Neural progenitor cell (in vitro differentiated cells): Measurements from ENCODE around the gene TMEM221. TPM values are rescaled to one million over a fixed set of nuclear protein-coding genes. Genes with fewer than 3 reads are reported as not detected.

Experiments used
- DNase-seq: peaks from one replicate; pipeline ENCODE4 v3.0.0-alpha.2; 2016; ENCODE audit warnings: low spot score
- H2AFZ ChIP-seq: fragments of 200-600 bp; sonication (generic); replicated peaks from 2 replicates; pipeline ENCODE4 v1.6.1; 2016; ENCODE audit warnings: antibody characterized with exemption
- H3F3A ChIP-seq: fragments of 200-600 bp; sonication (generic); 2 replicates; pipeline ENCODE4 v1.6.1; 2016; ENCODE audit warnings: antibody characterized with exemption, low read depth
- H3K27ac ChIP-seq: fragments of 200-600 bp; sonication (generic); 2 replicates; pipeline ENCODE4 v1.5.1; 2016; ENCODE audit warnings: mild to moderate bottlenecking
- H3K27me3 ChIP-seq: fragments of 200-600 bp; sonication (generic); 2 replicates; pipeline ENCODE4 v1.6.1; 2016; ENCODE audit warnings: mild to moderate bottlenecking, moderate library complexity
- H3K36me3 ChIP-seq: fragments of 200-600 bp; sonication (generic); 2 replicates; pipeline ENCODE4 v1.5.1; 2016
- H3K4me1 ChIP-seq: fragments of 200-600 bp; sonication (generic); 2 replicates; pipeline ENCODE4 v1.6.1; 2016; ENCODE audit warnings: mixed run types
- H3K4me2 ChIP-seq: fragments of 200-600 bp; sonication (generic); 2 replicates; pipeline ENCODE4 v1.6.1; 2016
- H3K4me3 ChIP-seq: fragments of 200-600 bp; sonication (generic); 2 replicates; pipeline ENCODE4 v1.5.1; 2016
- H3K79me2 ChIP-seq: fragments of 200-600 bp; sonication (generic); 2 replicates; pipeline ENCODE4 v1.6.1; 2016; ENCODE audit warnings: low read depth
- H3K9ac ChIP-seq: fragments of 200-600 bp; sonication (generic); 2 replicates; pipeline ENCODE4 v1.6.1; 2016
- H3K9me3 ChIP-seq: fragments of 200-600 bp; sonication (generic); 2 replicates; pipeline ENCODE4 v1.5.1; 2016; ENCODE audit warnings: low read depth
- H4K20me1 ChIP-seq: fragments of 200-600 bp; sonication (generic); 2 replicates; pipeline ENCODE4 v1.6.1; 2016; ENCODE audit warnings: low read depth
- H3K27ac Mint-ChIP-seq: 3 replicates; pipeline ENCODE4 v1.8.0; 2021; ENCODE audit warnings: mixed read lengths
- H3K27me3 Mint-ChIP-seq: 2 replicates; pipeline ENCODE4 v1.8.0; 2022; ENCODE audit warnings: low read depth, mild to moderate bottlenecking, inconsistent platforms, moderate library complexity, mixed read lengths; ENCODE audit not compliant: insufficient read depth
- H3K36me3 Mint-ChIP-seq: 3 replicates; pipeline ENCODE4 v1.8.0; 2021; ENCODE audit warnings: mixed read lengths
- H3K4me1 Mint-ChIP-seq: 3 replicates; pipeline ENCODE4 v1.8.0; 2021; ENCODE audit warnings: mixed read lengths
- H3K4me3 Mint-ChIP-seq: 3 replicates; pipeline ENCODE4 v1.8.0; 2021; ENCODE audit warnings: mild to moderate bottlenecking, moderate library complexity, mixed read lengths
- H3K9me3 Mint-ChIP-seq: 3 replicates; pipeline ENCODE4 v1.8.0; 2020; ENCODE audit warnings: mixed read lengths
- EZH2 ChIP-seq: fragments of 200-600 bp; sonication (generic); IDR thresholded peaks from 2 replicates; pipeline ENCODE4 v1.6.1; 2017; ENCODE audit warnings: antibody characterized with exemption, mild to moderate bottlenecking, moderate library complexity
- EZH2phosphoT487 ChIP-seq: fragments of 200-600 bp; sonication (generic); IDR thresholded peaks from 2 replicates; pipeline ENCODE4 v1.6.1; 2017; ENCODE audit warnings: antibody characterized with exemption
- total RNA-seq: library from RNA; depleted of rRNA; stranded (reverse); fragments of >200 nt; gene quantifications from 2 replicates; pipeline ENCODE4 v1.2.3, GENCODE V29; 2015; ENCODE audit warnings: low replicate concordance
- TF ChIP-seq, protein P1 (sequence below): fragments of 200-600 bp; sonication (generic); IDR thresholded peaks from 2 replicates; pipeline ENCODE4 v1.5.1; 2017; ENCODE audit warnings: antibody characterized with exemption, mild to moderate bottlenecking

The TMEM221 gene
- total RNA-seq, 1 donor from 2014 or later: 0.17 TPM

DNA sequence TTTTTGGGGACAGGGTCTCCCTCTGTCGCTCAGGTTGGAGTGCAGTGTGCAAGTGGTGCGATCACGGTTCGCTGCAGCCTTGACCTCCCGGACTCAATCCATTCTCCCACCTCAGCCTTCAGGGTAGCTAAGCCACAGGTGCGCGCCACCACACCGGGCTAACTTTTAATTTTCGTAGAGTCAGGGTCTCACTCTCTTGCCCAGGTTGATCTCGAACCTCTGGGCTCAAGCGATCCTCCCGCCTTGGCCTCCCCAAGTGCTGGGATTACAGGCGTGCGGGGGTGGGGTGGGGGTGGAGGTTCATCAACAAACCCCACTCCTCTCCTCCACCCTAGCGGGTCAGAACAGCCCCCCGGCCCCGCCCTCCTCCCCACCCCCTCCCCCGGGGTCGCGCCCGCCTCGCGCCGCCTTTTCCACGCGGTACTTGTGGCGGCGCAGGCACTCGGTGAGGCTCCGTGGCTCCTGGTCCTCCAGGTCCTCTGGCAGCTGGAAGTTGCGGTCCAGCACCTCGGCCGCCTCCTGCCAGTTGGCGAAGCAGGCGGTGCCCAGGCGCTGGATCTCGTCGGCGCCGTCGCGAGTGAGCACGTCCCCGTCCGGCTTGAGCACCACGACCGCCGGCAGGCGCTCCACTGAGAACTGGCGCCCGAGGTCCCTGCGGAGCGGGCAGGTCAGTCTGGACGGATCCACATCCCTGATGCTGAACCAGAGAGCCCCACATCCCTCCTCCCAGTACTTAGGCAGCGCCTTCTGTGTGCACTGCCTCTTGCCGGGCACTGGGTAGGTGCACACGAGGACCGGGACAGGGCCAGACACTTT lies 7.0 kb upstream of the TMEM221 start:
- TF ChIP-seq, protein P1, sequence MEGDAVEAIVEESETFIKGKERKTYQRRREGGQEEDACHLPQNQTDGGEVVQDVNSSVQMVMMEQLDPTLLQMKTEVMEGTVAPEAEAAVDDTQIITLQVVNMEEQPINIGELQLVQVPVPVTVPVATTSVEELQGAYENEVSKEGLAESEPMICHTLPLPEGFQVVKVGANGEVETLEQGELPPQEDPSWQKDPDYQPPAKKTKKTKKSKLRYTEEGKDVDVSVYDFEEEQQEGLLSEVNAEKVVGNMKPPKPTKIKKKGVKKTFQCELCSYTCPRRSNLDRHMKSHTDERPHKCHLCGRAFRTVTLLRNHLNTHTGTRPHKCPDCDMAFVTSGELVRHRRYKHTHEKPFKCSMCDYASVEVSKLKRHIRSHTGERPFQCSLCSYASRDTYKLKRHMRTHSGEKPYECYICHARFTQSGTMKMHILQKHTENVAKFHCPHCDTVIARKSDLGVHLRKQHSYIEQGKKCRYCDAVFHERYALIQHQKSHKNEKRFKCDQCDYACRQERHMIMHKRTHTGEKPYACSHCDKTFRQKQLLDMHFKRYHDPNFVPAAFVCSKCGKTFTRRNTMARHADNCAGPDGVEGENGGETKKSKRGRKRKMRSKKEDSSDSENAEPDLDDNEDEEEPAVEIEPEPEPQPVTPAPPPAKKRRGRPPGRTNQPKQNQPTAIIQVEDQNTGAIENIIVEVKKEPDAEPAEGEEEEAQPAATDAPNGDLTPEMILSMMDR: no peak
- peak; percentile 38 for TF ChIP-seq EZH2phosphoT487
- TF ChIP-seq EZH2: peak; percentile 45
- no peak overlapping the region for H3K4me3 Mint-ChIP-seq
- Histone ChIP-seq H3K4me1 (peaks cover 6% of the 10 kb centered on the region), H3F3A (peaks cover 21% of the 10 kb centered on the region), H4K20me1 (no peaks in the 10 kb centered on the region), H3K27me3 (peaks cover 45% of the 10 kb centered on the region), H3K4me2 (peak overlapping the region; percentile 73), H3K9me3 (no peaks in the 10 kb centered on the region), H2AFZ (no peak overlapping the region), H3K27ac (no peak overlapping the region), H3K36me3 (no peaks in the 10 kb centered on the region), H3K9ac (no peak overlapping the region), H3K4me3 (no peak overlapping the region), H3K79me2 (no peaks in the 10 kb centered on the region)
- peaks cover 34% of the 10 kb centered on the region for H3K27me3 Mint-ChIP-seq
- H3K27ac Mint-ChIP-seq: no peak overlapping the region
- peaks cover 16% of the 10 kb centered on the region for H3K4me1 Mint-ChIP-seq
- H3K9me3 Mint-ChIP-seq: no peaks in the 10 kb centered on the region
- no peaks in the 10 kb centered on the region for H3K36me3 Mint-ChIP-seq
- peak; percentile 37 for DNase-seq

- H3K79me2 ChIP-seq: no peaks in the 10 kb centered on the region
- peak overlapping the region; percentile 27 for H3K4me3 ChIP-seq
- H3K27me3 ChIP-seq: peaks cover 54% of the 10 kb centered on the region
- no peaks in the 10 kb centered on the region for H3K36me3 Mint-ChIP-seq
- H2AFZ ChIP-seq: peak overlapping the region; percentile 55
- peaks cover 21% of the 10 kb centered on the region for H3F3A ChIP-seq
- H3K4me1 ChIP-seq: peaks cover 6% of the 10 kb centered on the region
- H3K27ac ChIP-seq: no peak overlapping the region
- no peaks in the 10 kb centered on the region for H4K20me1 ChIP-seq
- H3K36me3 ChIP-seq: no peaks in the 10 kb centered on the region
- peaks cover 38% of the 10 kb centered on the region for H3K27me3 Mint-ChIP-seq
- peak; percentile 62 for DNase-seq
- no peak overlapping the region for H3K27ac Mint-ChIP-seq
- no peak for TF ChIP-seq EZH2
- no peak for TF ChIP-seq EZH2phosphoT487
- TF ChIP-seq, protein P1: no peak
- peak overlapping the region; percentile 73 for H3K4me2 ChIP-seq
- H3K9ac ChIP-seq: no peak overlapping the region
- H3K4me1 Mint-ChIP-seq: peaks cover 18% of the 10 kb centered on the region
- no peaks in the 10 kb centered on the region for H3K9me3 ChIP-seq
- peaks cover 2% of the 10 kb centered on the region for H3K9me3 Mint-ChIP-seq
- H3K4me3 Mint-ChIP-seq: peak overlapping the region; percentile 54
Measured at GRCh38 chr19:17454576-17455071, 6.2 kb upstream of the TMEM221 start.

DNA sequence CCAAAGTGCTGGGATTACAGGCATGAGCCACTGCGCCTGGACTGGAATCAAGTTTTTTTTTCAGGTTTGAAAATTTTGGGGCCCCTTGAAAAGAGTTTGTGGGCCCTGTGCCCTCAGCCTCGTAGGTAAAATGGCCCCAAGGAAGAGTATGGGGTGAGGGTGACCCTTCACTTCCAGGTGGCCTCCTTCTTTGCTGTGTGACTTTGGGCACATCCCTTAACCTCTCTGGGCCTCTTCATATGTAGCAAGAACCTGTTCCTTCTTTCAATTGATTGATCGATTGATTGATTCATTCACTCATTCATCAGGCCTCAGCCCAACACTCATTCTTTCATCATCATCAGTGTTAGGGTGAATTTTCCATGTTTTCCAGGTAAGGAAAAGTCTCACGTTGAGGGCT lies 3.4 kb upstream of the TMEM221 start:
- H3K27me3 Mint-ChIP-seq: peaks cover 37% of the 10 kb centered on the region

More for the DNA sequence above, 3.4 kb upstream of the TMEM221 start:
- no peak overlapping the region for H3K4me3 ChIP-seq
- peaks cover 68% of the 10 kb centered on the region for H3K27me3 ChIP-seq
- no peak for DNase-seq
- Mint-ChIP-seq H3K27ac (no peak overlapping the region), H3K4me1 (peaks cover 25% of the 10 kb centered on the region), H3K4me3 (no peak overlapping the region), H3K36me3 (no peaks in the 10 kb centered on the region), H3K9me3 (peaks cover 4% of the 10 kb centered on the region)
- no peaks in the 10 kb centered on the region for H3K79me2 ChIP-seq
- peaks cover 6% of the 10 kb centered on the region for H3K4me1 ChIP-seq
- H3F3A ChIP-seq: peaks cover 31% of the 10 kb centered on the region
- no peaks in the 10 kb centered on the region for H3K9me3 ChIP-seq
- no peaks in the 10 kb centered on the region for H3K36me3 ChIP-seq
- TF ChIP-seq, protein P1: no peak
- no peak for TF ChIP-seq EZH2phosphoT487
- no peak for TF ChIP-seq EZH2
- H2AFZ ChIP-seq: no peak overlapping the region
- no peak overlapping the region for H3K27ac ChIP-seq
- H3K9ac ChIP-seq: no peak overlapping the region
- H3K4me2 ChIP-seq: no peak overlapping the region
- no peaks in the 10 kb centered on the region for H4K20me1 ChIP-seq
